Measurements from ENCODE around the gene VRK1.

DNA sequence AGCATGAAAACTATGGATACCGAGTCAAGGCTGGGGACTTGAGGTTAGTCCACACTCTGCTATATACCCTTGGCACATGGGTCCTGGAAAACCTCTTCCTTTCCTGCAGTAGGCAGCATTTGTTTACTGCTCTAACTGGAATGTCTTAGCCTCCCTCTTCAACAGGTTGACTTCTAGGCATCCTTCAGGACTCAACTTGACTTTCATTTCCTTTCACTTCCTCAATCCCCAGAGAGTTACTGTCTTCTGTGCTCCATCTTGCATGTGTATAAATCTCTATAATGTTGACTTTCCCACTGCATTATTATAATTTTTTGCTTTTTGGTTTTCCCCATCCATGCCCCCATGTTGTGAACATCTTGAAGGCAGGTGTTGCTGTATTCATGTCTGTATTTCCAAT, 107.9 kb downstream of the VRK1 start:
- TF ChIP-seq, protein P1, sequence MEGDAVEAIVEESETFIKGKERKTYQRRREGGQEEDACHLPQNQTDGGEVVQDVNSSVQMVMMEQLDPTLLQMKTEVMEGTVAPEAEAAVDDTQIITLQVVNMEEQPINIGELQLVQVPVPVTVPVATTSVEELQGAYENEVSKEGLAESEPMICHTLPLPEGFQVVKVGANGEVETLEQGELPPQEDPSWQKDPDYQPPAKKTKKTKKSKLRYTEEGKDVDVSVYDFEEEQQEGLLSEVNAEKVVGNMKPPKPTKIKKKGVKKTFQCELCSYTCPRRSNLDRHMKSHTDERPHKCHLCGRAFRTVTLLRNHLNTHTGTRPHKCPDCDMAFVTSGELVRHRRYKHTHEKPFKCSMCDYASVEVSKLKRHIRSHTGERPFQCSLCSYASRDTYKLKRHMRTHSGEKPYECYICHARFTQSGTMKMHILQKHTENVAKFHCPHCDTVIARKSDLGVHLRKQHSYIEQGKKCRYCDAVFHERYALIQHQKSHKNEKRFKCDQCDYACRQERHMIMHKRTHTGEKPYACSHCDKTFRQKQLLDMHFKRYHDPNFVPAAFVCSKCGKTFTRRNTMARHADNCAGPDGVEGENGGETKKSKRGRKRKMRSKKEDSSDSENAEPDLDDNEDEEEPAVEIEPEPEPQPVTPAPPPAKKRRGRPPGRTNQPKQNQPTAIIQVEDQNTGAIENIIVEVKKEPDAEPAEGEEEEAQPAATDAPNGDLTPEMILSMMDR (conservative IDR thresholded peaks at IDR 0.05; ENCODE audit: low read depth, low read length), result no peak
- no peak for TF ChIP-seq EZH2phosphoT487 (IDR thresholded peaks at IDR 0.05; ENCODE audit: borderline replicate concordance, low read length)

All from PC-3 (cell line).